HCT116 (cell line): ENCODE results near the gene RASSF5.

ENCODE experiments used
- CTCF ChIP-seq, 3 experiments: fragments of 200-600 bp in 1 of 3; sonication (generic) in 1 of 3; IDR thresholded peaks in 2 of 3; conservative IDR thresholded peaks in 1 of 3; 2 replicates each; pipeline ENCODE4 v1.5.1; 2012 to 2017; ENCODE audit warnings: low read depth in 2 of 3, low read length in 2 of 3, antibody characterized with exemption in 1 of 3, borderline replicate concordance in 1 of 3, control low read depth in 1 of 3, mild to moderate bottlenecking in 1 of 3, mixed read lengths in 1 of 3, mixed run types in 1 of 3, moderate library complexity in 1 of 3; ENCODE audit not compliant: insufficient read depth in 1 of 3
- EZH2 ChIP-seq: fragments of 200-600 bp; sonication (generic); IDR thresholded peaks from 2 replicates; pipeline ENCODE4 v1.6.1; 2017; ENCODE audit warnings: antibody characterized with exemption, mixed run types
- EZH2phosphoT487 ChIP-seq: fragments of 200-600 bp; IDR thresholded peaks from 2 replicates; pipeline ENCODE4 v1.6.1; 2018; ENCODE audit warnings: antibody characterized with exemption, borderline replicate concordance
- POLR2A ChIP-seq: IDR thresholded peaks from 2 replicates; pipeline ENCODE4 v1.7.0; 2011; ENCODE audit warnings: borderline replicate concordance; ENCODE audit not compliant: insufficient read depth, insufficient read length; ENCODE audit errors: extremely low read depth
- SIN3A ChIP-seq: IDR thresholded peaks from 2 replicates; pipeline ENCODE4 v1.6.1; 2012; ENCODE audit warnings: low read depth
- ZBTB33 ChIP-seq: IDR thresholded peaks from 2 replicates; pipeline ENCODE4 v1.6.1; 2011; ENCODE audit warnings: mild to moderate bottlenecking, low read length, moderate library complexity; ENCODE audit not compliant: insufficient replicate concordance; ENCODE audit errors: extremely low read depth
- ZFX ChIP-seq: fragments of 450-650 bp; IDR thresholded peaks from 2 replicates; pipeline ENCODE4 v1.6.1; 2017

GRCh38 chr1:206518206-206518605, 10.9 kb downstream of the RASSF5 start:
- no peak for TF ChIP-seq CTCF (IDR thresholded peaks at IDR 0.05 in 2 of 3, conservative IDR thresholded peaks at IDR 0.05 in 1 of 3; ENCODE audit: borderline replicate concordance in 1 of 3, insufficient read depth in 1 of 3, low read depth in 2 of 3, low read length in 2 of 3)
- no peak for TF ChIP-seq ZBTB33
- no peak for TF ChIP-seq POLR2A
- no peak for TF ChIP-seq EZH2phosphoT487
- TF ChIP-seq SIN3A: no peak
- no peak for TF ChIP-seq ZFX
- no peak for TF ChIP-seq EZH2
